ENCODE measurements around the gene TBC1D1.

TBC1D1 gene

DNA sequence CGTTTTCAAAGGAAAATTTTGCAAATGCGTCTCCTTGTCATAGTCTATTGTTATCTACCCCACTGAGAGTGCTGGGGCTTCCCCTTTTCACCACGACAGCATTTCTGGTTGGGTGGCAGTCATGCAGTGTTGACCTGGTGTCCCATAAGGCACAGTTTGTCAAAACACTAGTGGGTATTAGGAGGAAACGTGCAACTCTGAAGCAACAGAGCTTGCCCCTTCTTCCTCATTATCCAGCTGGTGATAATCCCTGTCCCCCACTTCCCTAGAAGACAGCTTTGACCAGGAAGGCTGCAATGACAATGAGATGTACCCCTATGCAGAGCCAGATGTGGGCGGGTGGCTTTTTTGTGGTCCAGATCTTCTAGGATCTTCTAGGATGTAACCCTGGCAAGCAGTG lies 1.8 kb downstream of the TBC1D1 start:
- Histone ChIP-seq H3K4me1 (ENCODE audit: control insufficient read depth, insufficient read depth, low read length) (no peaks in the 10 kb centered on the region), H3K9me3 (ENCODE audit: control insufficient read depth, insufficient read depth, low read depth, low read length) (no peaks in the 10 kb centered on the region), H3K27ac (ENCODE audit: extremely low read depth, low read depth, low read length) (no peak overlapping the region), H3K4me3 (ENCODE audit: low read depth, low read length) (no peak overlapping the region), H3K36me3 (ENCODE audit: control insufficient read depth in 2 of 2, insufficient read depth in 1 of 2, low read length in 2 of 2) (no peaks in the 10 kb centered on the region)
- ChIA-PET POLR2A (no interaction called here), CTCF (interaction anchor here (0.9 kb wide), 1 partner anchor 440 kb away, joined by 3 read pairs; no protein-coding TSS in a partner anchor)
- TF ChIP-seq ZNF221 (tag by site-specific recombination; IDR thresholded peaks at IDR 0.05; ENCODE audit: borderline replicate concordance) (no peak), EGR2 (tag by site-specific recombination; IDR thresholded peaks at IDR 0.05; ENCODE audit: low read depth) (no peak), ZIC2 (tag by site-specific recombination; IDR thresholded peaks at IDR 0.05) (no peak), HOXD13 (CRISPR knock-in tag; IDR thresholded peaks at IDR 0.05; ENCODE audit: borderline replicate concordance) (no peak), ZNF350 (tag by site-specific recombination; IDR thresholded peaks at IDR 0.05) (no peak), ZBTB7A (tag by site-specific recombination; IDR thresholded peaks at IDR 0.05; ENCODE audit: low read depth) (no peak), ZBTB11 (tag by site-specific recombination; conservative IDR thresholded peaks at IDR 0.05; ENCODE audit: low read depth) (no peak), ZNF169 (tag by site-specific recombination; IDR thresholded peaks at IDR 0.05) (no peak), ZBTB20 (tag by site-specific recombination; IDR thresholded peaks at IDR 0.05) (no peak)
- TF ChIP-seq, protein P1, sequence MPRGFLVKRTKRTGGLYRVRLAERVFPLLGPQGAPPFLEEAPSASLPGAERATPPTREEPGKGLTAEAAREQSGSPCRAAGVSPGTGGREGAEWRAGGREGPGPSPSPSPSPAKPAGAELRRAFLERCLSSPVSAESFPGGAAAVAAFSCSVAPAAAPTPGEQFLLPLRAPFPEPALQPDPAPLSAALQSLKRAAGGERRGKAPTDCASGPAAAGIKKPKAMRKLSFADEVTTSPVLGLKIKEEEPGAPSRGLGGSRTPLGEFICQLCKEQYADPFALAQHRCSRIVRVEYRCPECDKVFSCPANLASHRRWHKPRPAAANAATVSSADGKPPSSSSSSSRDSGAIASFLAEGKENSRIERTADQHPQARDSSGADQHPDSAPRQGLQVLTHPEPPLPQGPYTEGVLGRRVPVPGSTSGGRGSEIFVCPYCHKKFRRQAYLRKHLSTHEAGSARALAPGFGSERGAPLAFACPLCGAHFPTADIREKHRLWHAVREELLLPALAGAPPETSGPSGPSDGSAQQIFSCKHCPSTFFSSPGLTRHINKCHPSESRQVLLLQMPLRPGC (tag by site-specific recombination; IDR thresholded peaks at IDR 0.05): no peak

GRCh38 chr4:37893164-37893563 lies 2.3 kb downstream of the TBC1D1 start:
- Histone ChIP-seq H3K9me3 (ENCODE audit: control insufficient read depth, insufficient read depth, low read depth, low read length) (no peaks in the 10 kb centered on the region), H3K36me3 (ENCODE audit: control insufficient read depth in 2 of 2, insufficient read depth in 1 of 2, low read length in 2 of 2) (no peaks in the 10 kb centered on the region), H3K27ac (ENCODE audit: extremely low read depth, low read depth, low read length) (no peak overlapping the region), H3K4me3 (ENCODE audit: low read depth, low read length) (no peak overlapping the region), H3K4me1 (ENCODE audit: control insufficient read depth, insufficient read depth, low read length) (no peaks in the 10 kb centered on the region)
- ChIA-PET POLR2A (no interaction called here), CTCF (interaction anchor here (0.9 kb wide), 1 partner anchor 440 kb away, joined by 3 read pairs; no protein-coding TSS in a partner anchor)
- TF ChIP-seq KLF1 (tag by site-specific recombination; IDR thresholded peaks at IDR 0.05): no peak
- no peak for TF ChIP-seq ZFP37 (tag by site-specific recombination; IDR thresholded peaks at IDR 0.05)
- no peak for TF ChIP-seq WT1 (tag by site-specific recombination; IDR thresholded peaks at IDR 0.05)
- TF ChIP-seq ZNF366 (tag by site-specific recombination; conservative IDR thresholded peaks at IDR 0.05): no peak
- no peak for TF ChIP-seq SALL2 (tag by site-specific recombination; IDR thresholded peaks at IDR 0.05; ENCODE audit: borderline replicate concordance)
- TF ChIP-seq ZNF114 (tag by site-specific recombination; IDR thresholded peaks at IDR 0.05): no peak
- TF ChIP-seq ZNF16 (tag by site-specific recombination; IDR thresholded peaks at IDR 0.05; ENCODE audit: low read depth): no peak
- no peak for TF ChIP-seq ZNF600 (tag by site-specific recombination; IDR thresholded peaks at IDR 0.05)
- TF ChIP-seq, protein P2, sequence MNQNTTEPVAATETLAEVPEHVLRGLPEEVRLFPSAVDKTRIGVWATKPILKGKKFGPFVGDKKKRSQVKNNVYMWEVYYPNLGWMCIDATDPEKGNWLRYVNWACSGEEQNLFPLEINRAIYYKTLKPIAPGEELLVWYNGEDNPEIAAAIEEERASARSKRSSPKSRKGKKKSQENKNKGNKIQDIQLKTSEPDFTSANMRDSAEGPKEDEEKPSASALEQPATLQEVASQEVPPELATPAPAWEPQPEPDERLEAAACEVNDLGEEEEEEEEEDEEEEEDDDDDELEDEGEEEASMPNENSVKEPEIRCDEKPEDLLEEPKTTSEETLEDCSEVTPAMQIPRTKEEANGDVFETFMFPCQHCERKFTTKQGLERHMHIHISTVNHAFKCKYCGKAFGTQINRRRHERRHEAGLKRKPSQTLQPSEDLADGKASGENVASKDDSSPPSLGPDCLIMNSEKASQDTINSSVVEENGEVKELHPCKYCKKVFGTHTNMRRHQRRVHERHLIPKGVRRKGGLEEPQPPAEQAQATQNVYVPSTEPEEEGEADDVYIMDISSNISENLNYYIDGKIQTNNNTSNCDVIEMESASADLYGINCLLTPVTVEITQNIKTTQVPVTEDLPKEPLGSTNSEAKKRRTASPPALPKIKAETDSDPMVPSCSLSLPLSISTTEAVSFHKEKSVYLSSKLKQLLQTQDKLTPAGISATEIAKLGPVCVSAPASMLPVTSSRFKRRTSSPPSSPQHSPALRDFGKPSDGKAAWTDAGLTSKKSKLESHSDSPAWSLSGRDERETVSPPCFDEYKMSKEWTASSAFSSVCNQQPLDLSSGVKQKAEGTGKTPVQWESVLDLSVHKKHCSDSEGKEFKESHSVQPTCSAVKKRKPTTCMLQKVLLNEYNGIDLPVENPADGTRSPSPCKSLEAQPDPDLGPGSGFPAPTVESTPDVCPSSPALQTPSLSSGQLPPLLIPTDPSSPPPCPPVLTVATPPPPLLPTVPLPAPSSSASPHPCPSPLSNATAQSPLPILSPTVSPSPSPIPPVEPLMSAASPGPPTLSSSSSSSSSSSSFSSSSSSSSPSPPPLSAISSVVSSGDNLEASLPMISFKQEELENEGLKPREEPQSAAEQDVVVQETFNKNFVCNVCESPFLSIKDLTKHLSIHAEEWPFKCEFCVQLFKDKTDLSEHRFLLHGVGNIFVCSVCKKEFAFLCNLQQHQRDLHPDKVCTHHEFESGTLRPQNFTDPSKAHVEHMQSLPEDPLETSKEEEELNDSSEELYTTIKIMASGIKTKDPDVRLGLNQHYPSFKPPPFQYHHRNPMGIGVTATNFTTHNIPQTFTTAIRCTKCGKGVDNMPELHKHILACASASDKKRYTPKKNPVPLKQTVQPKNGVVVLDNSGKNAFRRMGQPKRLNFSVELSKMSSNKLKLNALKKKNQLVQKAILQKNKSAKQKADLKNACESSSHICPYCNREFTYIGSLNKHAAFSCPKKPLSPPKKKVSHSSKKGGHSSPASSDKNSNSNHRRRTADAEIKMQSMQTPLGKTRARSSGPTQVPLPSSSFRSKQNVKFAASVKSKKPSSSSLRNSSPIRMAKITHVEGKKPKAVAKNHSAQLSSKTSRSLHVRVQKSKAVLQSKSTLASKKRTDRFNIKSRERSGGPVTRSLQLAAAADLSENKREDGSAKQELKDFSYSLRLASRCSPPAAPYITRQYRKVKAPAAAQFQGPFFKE (tag by site-specific recombination; IDR thresholded peaks at IDR 0.05; ENCODE audit: borderline replicate concordance): no peak
- TF ChIP-seq ZNF2 (tag by site-specific recombination; IDR thresholded peaks at IDR 0.05): no peak
- no peak for TF ChIP-seq ZFP41 (tag by site-specific recombination; IDR thresholded peaks at IDR 0.05; ENCODE audit: borderline replicate concordance)
- no peak for TF ChIP-seq YY1 (tag by site-specific recombination; IDR thresholded peaks at IDR 0.05)
- no peak for TF ChIP-seq PRDM1 (tag by site-specific recombination; IDR thresholded peaks at IDR 0.05)
- TF ChIP-seq ZNF692 (tag by site-specific recombination; IDR thresholded peaks at IDR 0.05): no peak
- no peak for TF ChIP-seq ZNF175 (tag by site-specific recombination; IDR thresholded peaks at IDR 0.05)
